Stimulated activated CD8-positive, alpha-beta memory T cell treated with anti-CD3 and anti-CD28 coated beads, Interleukin-4, amount 100 ng/mL, for 48 hours (primary cell): ENCODE data around the gene TWIST1.

Experiments
- DNase-seq: peaks from one replicate; pipeline ENCODE4 v3.0.0-alpha.2; 2020

TWIST1 gene

GRCh38 chr7:19117091-19117869 lies at the start of gene TWIST1:
Gene TWIST1, minus strand, starts transcription at chr7:19117636. Its CDS starts 315 bp downstream, at chr7:19117321.
- no peak for DNase-seq

- DNase-seq: no peak
These were observed 44.2 kb upstream of the TWIST1 start for GRCh38 chr7:19161671-19162070.

- DNase-seq: no peak
These were observed 29.3 kb upstream of the TWIST1 start for GRCh38 chr7:19146699-19147098.

GRCh38 chr7:19145434-19146115 lies 28.1 kb upstream of the TWIST1 start:
- DNase-seq: no peak

GRCh38 chr7:19144661-19145433 lies 27.4 kb upstream of the TWIST1 start, which contains the start of gene FERD3L:
Gene FERD3L, minus strand, starts transcription at chr7:19145421. Its CDS starts 59 bp downstream, at chr7:19145362.
- no peak for DNase-seq

GRCh38 chr7:19143881-19144574 lies 26.6 kb upstream of the TWIST1 start:
- no peak for DNase-seq

- DNase-seq: no peak
These were observed 22.4 kb upstream of the TWIST1 start for GRCh38 chr7:19139706-19140327.

- no peak for DNase-seq
These were observed 16.4 kb upstream of the TWIST1 start for GRCh38 chr7:19133886-19134285.

GRCh38 chr7:19133390-19133789 lies 16.0 kb upstream of the TWIST1 start:
- no peak for DNase-seq

GRCh38 chr7:19128856-19129255 lies 11.4 kb upstream of the TWIST1 start:
- DNase-seq: no peak

- DNase-seq: no peak
These were observed 4.6 kb upstream of the TWIST1 start for GRCh38 chr7:19121977-19122588.

GRCh38 chr7:19119870-19120486 lies 2.5 kb upstream of the TWIST1 start:
- DNase-seq: no peak

- DNase-seq: no peak
These were observed 1.9 kb upstream of the TWIST1 start for GRCh38 chr7:19119372-19119771.

GRCh38 chr7:19118636-19119371 lies 1.4 kb upstream of the TWIST1 start:
- no peak for DNase-seq

GRCh38 chr7:19117870-19118608 lies 603 bp upstream of the TWIST1 start:
- no peak for DNase-seq

- no peak for DNase-seq
These were observed 1.0 kb downstream of the TWIST1 start for GRCh38 chr7:19116121-19117090.

GRCh38 chr7:19114551-19114855 lies 2.9 kb downstream of the TWIST1 start:
- DNase-seq: no peak

GRCh38 chr7:19113855-19114550 lies 3.4 kb downstream of the TWIST1 start:
- no peak for DNase-seq
